ENCODE results near the gene PCDHGC5.

Gene PCDHGC5

DNA sequence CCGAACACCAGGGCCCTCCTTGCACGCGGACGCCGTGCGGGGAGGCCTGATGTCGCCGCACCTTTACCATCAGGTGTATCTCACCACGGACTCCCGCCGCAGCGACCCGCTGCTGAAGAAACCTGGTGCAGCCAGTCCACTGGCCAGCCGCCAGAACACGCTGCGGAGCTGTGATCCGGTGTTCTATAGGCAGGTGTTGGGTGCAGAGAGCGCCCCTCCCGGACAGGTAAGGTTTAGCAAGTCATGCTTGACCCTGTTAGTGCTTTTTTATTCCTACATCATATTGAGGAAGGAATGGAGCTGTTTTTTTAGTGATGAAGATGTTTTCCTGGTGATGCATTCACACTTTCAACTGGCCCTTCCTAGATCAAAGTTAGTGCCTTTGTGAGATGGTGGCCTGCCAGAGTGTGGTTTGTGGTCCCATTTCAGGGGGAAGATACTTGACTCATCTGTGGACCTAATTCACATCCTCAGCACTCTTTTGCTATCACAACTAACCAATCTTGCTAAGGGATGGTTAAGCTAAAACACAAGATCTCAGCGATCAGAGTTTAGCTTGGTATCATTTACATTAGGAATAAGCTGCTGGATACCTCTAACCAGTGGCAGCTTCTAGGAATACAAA, 10.4 kb upstream of the PCDHGC5 start (continued):
- TF ChIP-seq ZC3H10 (CRISPR knock-in tag; IDR thresholded peaks at IDR 0.05): no peak
- TF ChIP-seq, protein P1, sequence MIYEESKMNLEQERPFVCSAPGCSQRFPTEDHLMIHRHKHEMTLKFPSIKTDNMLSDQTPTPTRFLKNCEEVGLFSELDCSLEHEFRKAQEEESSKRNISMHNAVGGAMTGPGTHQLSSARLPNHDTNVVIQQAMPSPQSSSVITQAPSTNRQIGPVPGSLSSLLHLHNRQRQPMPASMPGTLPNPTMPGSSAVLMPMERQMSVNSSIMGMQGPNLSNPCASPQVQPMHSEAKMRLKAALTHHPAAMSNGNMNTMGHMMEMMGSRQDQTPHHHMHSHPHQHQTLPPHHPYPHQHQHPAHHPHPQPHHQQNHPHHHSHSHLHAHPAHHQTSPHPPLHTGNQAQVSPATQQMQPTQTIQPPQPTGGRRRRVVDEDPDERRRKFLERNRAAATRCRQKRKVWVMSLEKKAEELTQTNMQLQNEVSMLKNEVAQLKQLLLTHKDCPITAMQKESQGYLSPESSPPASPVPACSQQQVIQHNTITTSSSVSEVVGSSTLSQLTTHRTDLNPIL (CRISPR knock-in tag; IDR thresholded peaks at IDR 0.05; ENCODE audit: low read depth): no peak
- no peak for TF ChIP-seq SNAI2 (CRISPR knock-in tag; IDR thresholded peaks at IDR 0.05)
- no peak for TF ChIP-seq GLIS3 (CRISPR knock-in tag; IDR thresholded peaks at IDR 0.05)

DNA sequence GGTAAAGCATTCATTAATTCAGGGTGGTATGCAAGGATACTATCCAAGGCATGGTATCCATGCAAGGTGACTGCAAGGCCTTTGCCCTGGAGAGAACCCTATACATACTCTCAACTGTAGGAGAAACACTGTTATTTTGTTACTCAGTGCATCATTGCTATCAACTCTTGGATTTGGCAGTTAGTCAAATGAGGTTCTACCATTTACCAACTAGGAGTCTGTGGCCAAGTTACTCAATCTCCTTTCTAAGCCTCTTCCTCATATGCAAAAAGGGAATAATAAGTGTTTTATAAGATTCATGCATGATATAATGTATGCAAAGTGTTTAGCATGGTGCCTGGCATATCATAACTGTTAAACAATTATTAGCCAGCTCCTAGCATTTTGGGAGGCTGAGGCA, 9.1 kb upstream of the PCDHGC5 start:
- ATAC-seq: no peak
- TF ChIP-seq, protein P2, sequence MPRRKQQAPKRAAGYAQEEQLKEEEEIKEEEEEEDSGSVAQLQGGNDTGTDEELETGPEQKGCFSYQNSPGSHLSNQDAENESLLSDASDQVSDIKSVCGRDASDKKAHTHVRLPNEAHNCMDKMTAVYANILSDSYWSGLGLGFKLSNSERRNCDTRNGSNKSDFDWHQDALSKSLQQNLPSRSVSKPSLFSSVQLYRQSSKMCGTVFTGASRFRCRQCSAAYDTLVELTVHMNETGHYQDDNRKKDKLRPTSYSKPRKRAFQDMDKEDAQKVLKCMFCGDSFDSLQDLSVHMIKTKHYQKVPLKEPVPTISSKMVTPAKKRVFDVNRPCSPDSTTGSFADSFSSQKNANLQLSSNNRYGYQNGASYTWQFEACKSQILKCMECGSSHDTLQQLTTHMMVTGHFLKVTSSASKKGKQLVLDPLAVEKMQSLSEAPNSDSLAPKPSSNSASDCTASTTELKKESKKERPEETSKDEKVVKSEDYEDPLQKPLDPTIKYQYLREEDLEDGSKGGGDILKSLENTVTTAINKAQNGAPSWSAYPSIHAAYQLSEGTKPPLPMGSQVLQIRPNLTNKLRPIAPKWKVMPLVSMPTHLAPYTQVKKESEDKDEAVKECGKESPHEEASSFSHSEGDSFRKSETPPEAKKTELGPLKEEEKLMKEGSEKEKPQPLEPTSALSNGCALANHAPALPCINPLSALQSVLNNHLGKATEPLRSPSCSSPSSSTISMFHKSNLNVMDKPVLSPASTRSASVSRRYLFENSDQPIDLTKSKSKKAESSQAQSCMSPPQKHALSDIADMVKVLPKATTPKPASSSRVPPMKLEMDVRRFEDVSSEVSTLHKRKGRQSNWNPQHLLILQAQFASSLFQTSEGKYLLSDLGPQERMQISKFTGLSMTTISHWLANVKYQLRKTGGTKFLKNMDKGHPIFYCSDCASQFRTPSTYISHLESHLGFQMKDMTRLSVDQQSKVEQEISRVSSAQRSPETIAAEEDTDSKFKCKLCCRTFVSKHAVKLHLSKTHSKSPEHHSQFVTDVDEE (CRISPR knock-in tag; IDR thresholded peaks at IDR 0.05): no peak
- no peak for TF ChIP-seq ZNF70 (CRISPR knock-in tag; IDR thresholded peaks at IDR 0.05)

DNA sequence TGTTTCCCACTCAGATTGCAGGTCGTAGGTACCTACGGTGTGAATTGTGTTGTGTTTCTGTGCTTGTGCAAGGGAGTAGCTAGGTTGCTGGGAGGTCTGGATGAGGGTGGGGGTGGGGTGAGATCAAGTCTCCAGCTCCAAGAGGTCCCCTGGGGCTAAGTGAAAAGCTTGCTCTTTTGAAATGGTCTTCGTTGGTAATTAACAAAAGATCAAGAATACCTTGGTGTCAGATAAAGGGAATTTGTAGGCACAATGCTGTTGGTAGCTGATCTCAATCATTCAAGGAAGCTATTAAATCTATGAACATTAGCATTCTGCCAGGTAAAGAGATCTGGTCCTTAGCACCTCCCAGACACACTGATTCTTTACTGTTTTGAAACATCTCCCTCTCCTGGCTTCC, 5.0 kb upstream of the PCDHGC5 start:
- no peak for ATAC-seq
- TF ChIP-seq ZNF70 (CRISPR knock-in tag; IDR thresholded peaks at IDR 0.05) (no peak), ISL1 (CRISPR knock-in tag; IDR thresholded peaks at IDR 0.05) (no peak), ZC3H10 (CRISPR knock-in tag; IDR thresholded peaks at IDR 0.05) (no peak), OSR1 (CRISPR knock-in tag; IDR thresholded peaks at IDR 0.05) (no peak), ZFP3 (CRISPR knock-in tag; IDR thresholded peaks at IDR 0.05) (no peak), ARNTL (CRISPR knock-in tag; IDR thresholded peaks at IDR 0.05; ENCODE audit: borderline replicate concordance, low read depth) (no peak), ESRRG (CRISPR knock-in tag; IDR thresholded peaks at IDR 0.05) (no peak), RARB (CRISPR knock-in tag; IDR thresholded peaks at IDR 0.05) (no peak), GLIS3 (CRISPR knock-in tag; IDR thresholded peaks at IDR 0.05) (no peak), TOX (CRISPR knock-in tag; IDR thresholded peaks at IDR 0.05; ENCODE audit: borderline replicate concordance) (no peak), ZFP30 (CRISPR knock-in tag; IDR thresholded peaks at IDR 0.05) (no peak), ZNF8 (CRISPR knock-in tag; IDR thresholded peaks at IDR 0.05) (no peak), SNAI2 (CRISPR knock-in tag; IDR thresholded peaks at IDR 0.05) (no peak)
- TF ChIP-seq, protein P1 (CRISPR knock-in tag; IDR thresholded peaks at IDR 0.05; ENCODE audit: low read depth): no peak
- TF ChIP-seq, protein P3, sequence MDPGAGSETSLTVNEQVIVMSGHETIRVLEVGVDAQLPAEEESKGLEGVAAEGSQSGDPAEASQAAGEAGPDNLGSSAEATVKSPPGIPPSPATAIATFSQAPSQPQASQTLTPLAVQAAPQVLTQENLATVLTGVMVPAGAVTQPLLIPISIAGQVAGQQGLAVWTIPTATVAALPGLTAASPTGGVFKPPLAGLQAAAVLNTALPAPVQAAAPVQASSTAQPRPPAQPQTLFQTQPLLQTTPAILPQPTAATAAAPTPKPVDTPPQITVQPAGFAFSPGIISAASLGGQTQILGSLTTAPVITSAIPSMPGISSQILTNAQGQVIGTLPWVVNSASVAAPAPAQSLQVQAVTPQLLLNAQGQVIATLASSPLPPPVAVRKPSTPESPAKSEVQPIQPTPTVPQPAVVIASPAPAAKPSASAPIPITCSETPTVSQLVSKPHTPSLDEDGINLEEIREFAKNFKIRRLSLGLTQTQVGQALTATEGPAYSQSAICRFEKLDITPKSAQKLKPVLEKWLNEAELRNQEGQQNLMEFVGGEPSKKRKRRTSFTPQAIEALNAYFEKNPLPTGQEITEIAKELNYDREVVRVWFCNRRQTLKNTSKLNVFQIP (CRISPR knock-in tag; IDR thresholded peaks at IDR 0.05; ENCODE audit: borderline replicate concordance, low read depth): no peak
- TF ChIP-seq, protein P4, sequence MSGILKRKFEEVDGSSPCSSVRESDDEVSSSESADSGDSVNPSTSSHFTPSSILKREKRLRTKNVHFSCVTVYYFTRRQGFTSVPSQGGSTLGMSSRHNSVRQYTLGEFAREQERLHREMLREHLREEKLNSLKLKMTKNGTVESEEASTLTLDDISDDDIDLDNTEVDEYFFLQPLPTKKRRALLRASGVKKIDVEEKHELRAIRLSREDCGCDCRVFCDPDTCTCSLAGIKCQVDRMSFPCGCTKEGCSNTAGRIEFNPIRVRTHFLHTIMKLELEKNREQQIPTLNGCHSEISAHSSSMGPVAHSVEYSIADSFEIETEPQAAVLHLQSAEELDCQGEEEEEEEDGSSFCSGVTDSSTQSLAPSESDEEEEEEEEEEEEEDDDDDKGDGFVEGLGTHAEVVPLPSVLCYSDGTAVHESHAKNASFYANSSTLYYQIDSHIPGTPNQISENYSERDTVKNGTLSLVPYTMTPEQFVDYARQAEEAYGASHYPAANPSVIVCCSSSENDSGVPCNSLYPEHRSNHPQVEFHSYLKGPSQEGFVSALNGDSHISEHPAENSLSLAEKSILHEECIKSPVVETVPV (CRISPR knock-in tag; IDR thresholded peaks at IDR 0.05): no peak
- TF ChIP-seq, protein P2 (CRISPR knock-in tag; IDR thresholded peaks at IDR 0.05): no peak

Measured in SK-N-SH treated with all-trans-retinoic acid at 6 μM for 48 hours (cell line).